Brain microvascular endothelial cell (primary cell): ENCODE results near the gene OR2A5.

Source experiments
- DNase-seq: peaks from one replicate; pipeline ENCODE4 v3.0.0-alpha.2; 2020
- H3K27ac ChIP-seq: fragments of 250-450 bp; sonication (Bioruptor Pico); 2 replicates; pipeline ENCODE4 v1.5.1; 2020; ENCODE audit warnings: mild to moderate bottlenecking, moderate library complexity
- H3K27me3 ChIP-seq: fragments of 250-450 bp; sonication (Bioruptor Pico); replicated peaks from 2 replicates; pipeline ENCODE4 v1.5.1; 2020; ENCODE audit warnings: mild to moderate bottlenecking
- H3K36me3 ChIP-seq: fragments of 250-450 bp; sonication (Bioruptor Pico); replicated peaks from 2 replicates; pipeline ENCODE4 v1.5.1; 2020; ENCODE audit warnings: mild to moderate bottlenecking
- H3K4me3 ChIP-seq: 2 replicates; pipeline ENCODE4 v1.5.1; 2011; ENCODE audit warnings: low read depth, mild to moderate bottlenecking, control low read depth, low read length, moderate library complexity
- in situ Hi-C: cut with HindIII; loops from 2 replicates; pipeline ENCODE4 v1.10.0; 2017; ENCODE audit warnings: low sequenced_read_pairs, low pct_ligation_motif_present
- TF ChIP-seq, protein P1 (sequence below): IDR thresholded peaks from 2 replicates; pipeline ENCODE4 v1.5.1; 2011; ENCODE audit warnings: low read depth, mild to moderate bottlenecking, moderate library complexity, low read length, control low read depth, inconsistent platforms; ENCODE audit errors: missing control alignments

The OR2A5 gene

DNA sequence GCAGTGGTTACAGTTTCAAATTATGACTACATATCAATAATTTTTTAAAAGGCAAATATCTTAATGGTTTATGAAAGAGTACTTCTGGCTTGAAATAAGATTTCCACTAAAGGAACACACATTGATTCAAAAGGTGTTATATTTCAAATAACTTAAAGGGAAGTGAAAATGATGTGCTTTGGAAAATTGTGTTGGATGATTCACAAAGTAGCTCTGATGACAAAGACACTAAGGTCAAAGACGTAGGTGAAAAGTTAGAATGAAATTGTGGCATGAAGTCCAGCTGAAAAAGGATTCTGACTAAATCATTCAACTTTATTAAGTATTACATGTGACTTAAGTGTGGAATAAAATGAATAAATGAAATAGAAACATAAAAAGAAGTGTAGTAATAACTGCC, 20.8 kb upstream of the OR2A5 start:
- in situ Hi-C loops, result no loop called here
- Histone ChIP-seq H3K36me3 (no peaks in the 10 kb centered on the region), H3K27ac (peak overlapping the region; percentile 56), H3K4me3 (no peak overlapping the region), H3K27me3 (no peaks in the 10 kb centered on the region)
- no peak for DNase-seq
- TF ChIP-seq, protein P1, sequence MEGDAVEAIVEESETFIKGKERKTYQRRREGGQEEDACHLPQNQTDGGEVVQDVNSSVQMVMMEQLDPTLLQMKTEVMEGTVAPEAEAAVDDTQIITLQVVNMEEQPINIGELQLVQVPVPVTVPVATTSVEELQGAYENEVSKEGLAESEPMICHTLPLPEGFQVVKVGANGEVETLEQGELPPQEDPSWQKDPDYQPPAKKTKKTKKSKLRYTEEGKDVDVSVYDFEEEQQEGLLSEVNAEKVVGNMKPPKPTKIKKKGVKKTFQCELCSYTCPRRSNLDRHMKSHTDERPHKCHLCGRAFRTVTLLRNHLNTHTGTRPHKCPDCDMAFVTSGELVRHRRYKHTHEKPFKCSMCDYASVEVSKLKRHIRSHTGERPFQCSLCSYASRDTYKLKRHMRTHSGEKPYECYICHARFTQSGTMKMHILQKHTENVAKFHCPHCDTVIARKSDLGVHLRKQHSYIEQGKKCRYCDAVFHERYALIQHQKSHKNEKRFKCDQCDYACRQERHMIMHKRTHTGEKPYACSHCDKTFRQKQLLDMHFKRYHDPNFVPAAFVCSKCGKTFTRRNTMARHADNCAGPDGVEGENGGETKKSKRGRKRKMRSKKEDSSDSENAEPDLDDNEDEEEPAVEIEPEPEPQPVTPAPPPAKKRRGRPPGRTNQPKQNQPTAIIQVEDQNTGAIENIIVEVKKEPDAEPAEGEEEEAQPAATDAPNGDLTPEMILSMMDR, result no peak

DNA sequence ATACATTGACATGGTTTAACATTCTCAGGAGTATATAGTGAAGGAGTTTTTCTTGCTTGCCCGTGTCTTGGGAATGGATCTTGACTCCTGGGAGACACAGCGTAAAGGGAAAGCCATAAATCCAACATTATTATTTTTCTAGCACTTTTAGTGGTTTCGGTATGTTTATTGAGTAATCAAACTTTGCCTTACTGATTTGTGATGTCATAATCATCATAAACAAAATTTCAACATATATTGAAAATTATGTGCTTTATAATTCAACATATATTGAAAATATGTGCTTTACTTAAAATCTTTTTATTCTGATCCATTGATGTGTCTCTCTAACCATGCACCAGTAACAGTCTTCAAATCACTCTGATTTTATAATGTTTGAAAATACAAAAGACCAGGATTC, 20.2 kb upstream of the OR2A5 start:
- H3K27ac ChIP-seq, result peak overlapping the region; percentile 56
- TF ChIP-seq, protein P1, result no peak
- in situ Hi-C loops, result no loop called here
- H3K27me3 ChIP-seq, result no peaks in the 10 kb centered on the region
- no peak overlapping the region for H3K4me3 ChIP-seq
- H3K36me3 ChIP-seq, result no peaks in the 10 kb centered on the region
- DNase-seq, result no peak

DNA sequence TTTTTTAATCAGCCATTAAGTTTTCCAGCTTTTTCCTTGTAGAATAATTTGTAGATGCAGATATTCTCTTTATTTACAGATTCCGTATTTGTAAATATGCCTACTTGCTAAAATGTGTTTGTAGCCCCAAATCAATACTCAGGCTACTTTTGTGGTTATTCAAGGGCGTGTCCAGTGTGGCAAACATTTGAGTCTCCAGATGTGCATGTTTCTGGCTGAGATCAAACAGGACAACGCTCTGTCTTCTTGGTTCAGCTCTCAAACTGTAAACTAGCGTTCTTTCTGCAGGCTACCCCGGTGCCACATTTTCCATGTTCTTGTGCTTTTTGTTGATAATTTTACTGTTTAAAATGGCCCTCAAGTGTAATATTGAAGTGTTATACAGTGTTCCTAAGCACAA, 16.2 kb upstream of the OR2A5 start:
- Histone ChIP-seq H3K27ac (peak overlapping the region; percentile 42), H3K36me3 (no peaks in the 10 kb centered on the region), H3K27me3 (no peaks in the 10 kb centered on the region), H3K4me3 (no peak overlapping the region)
- TF ChIP-seq, protein P1, result no peak
- in situ Hi-C loops, result no loop called here
- DNase-seq, result no peak

DNA sequence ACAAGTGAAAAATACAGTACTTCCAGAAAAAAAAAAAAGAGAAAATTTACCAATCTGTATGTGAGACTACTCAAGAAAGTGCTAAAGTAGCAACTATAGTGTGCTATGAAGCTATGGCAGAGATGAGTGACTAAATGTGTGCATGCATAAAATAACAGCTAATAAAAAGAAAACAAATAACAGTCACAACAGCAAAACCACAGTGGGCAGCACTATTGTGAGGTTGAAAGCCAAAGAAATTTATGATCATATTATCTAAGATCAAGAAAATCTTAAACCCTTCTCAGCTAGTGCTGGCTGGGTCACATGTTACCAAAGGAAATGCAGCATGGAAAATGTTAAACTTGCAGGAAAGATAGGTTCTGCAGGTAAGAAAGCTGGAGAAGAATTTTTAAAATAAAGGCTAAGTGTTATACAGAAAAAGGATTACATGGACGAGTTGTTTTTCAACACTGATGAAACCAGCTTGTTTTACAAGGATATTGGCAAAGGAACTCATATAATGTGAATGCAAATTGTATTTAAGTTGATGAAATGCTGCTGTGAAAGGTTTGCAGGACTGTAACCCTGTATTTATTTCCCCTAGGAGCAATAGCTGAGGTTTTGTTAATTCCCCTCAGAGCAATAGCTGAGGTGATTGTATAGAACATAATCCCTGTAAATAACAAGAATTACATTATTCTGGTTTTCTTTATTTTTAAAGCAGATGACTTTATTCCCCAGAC, 15.6 kb upstream of the OR2A5 start:
- H3K27me3 ChIP-seq, result no peaks in the 10 kb centered on the region
- in situ Hi-C loops, result no loop called here
- TF ChIP-seq, protein P1, result no peak
- no peak for DNase-seq
- H3K36me3 ChIP-seq, result no peaks in the 10 kb centered on the region
- H3K4me3 ChIP-seq, result no peak overlapping the region
- H3K27ac ChIP-seq, result peak overlapping the region; percentile 42

DNA sequence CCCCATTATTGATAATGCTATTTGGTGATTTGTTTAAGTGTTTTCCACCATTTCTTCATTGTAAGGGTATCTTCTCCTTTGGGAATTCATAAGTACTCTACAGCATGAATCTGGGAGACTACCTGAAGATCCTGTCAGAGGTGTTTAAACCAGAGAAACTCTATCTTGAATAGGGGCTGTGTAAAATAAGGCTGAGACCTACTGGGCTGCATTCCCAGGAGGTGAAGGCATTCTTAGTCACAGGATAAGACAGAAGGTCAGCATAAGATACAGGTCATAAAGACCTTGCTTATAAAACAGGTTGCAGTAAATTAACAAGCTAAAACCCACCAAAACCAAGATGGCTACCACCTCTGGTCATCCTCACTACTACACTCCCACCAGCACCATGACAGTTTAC, 13.4 kb upstream of the OR2A5 start:
- Histone ChIP-seq H3K27ac (peak overlapping the region; percentile 76), H3K27me3 (no peaks in the 10 kb centered on the region), H3K4me3 (no peak overlapping the region), H3K36me3 (no peaks in the 10 kb centered on the region)
- in situ Hi-C loops, result no loop called here
- DNase-seq, result no peak
- TF ChIP-seq, protein P1, result no peak
